ENCODE measurements around the gene TGFA. TPM values are rescaled to one million over a fixed set of nuclear protein-coding genes. Genes with fewer than 3 reads are reported as not detected.

The TGFA gene
- polyA plus RNA-seq, 1 donor (not counting 4 experiments of a cell fraction or from before 2014, with no cell fraction given) = 51.7 TPM

GRCh38 chr2:70527447-70528080 lies 26.1 kb downstream of the TGFA start:
- H3K9me3 ChIP-seq (ENCODE audit: control insufficient read depth, low read depth, low read length) = no peaks in the 10 kb centered on the region
- no peaks in the 10 kb centered on the region for H3K27me3 ChIP-seq (ENCODE audit: control insufficient read depth, extremely low read depth, insufficient read depth, low read length)
- peak overlapping the region; percentile 29 for H3K27ac ChIP-seq (ENCODE audit: control insufficient read depth, insufficient read depth, low read length)
- no peak overlapping the region for H2AFZ ChIP-seq (ENCODE audit: control insufficient read depth, low read length)
- H3K4me1 ChIP-seq (ENCODE audit: control insufficient read depth, extremely low read depth, insufficient read depth, low read length) = peaks cover 75% of the 10 kb centered on the region
- H3K4me3 ChIP-seq (ENCODE audit: control insufficient read depth in 2 of 3, extremely low read depth in 1 of 3, insufficient read depth in 2 of 3, low read depth in 1 of 3, low read length in 3 of 3) = no peak overlapping the region
- no peak for TF ChIP-seq CTCF (optimal IDR thresholded peaks at IDR 0.05 in 1 of 3, IDR thresholded peaks at IDR 0.05 in 1 of 3, conservative IDR thresholded peaks at IDR 0.05 in 1 of 3; ENCODE audit: extremely low read depth in 1 of 3, insufficient read depth in 2 of 3, low read length in 3 of 3)
- TF ChIP-seq EZH2 (IDR thresholded peaks at IDR 0.05; ENCODE audit: low read length) = no peak
- DNase-seq (ENCODE audit: low read depth, low spot score) (no peak), FAIRE-seq (no peak)
- dilution Hi-C loops (cut with MboI; ENCODE audit: extremely low pct_ligation_motif_present, low sequenced_read_pairs) = no loop called here
- no peak overlapping the region for H3K9ac ChIP-seq (ENCODE audit: control insufficient read depth, extremely low read depth, insufficient read depth, low read length)
- peaks cover 2 to 12% of the 10 kb centered on the region in 2 experiments for H3K36me3 ChIP-seq (ENCODE audit: control insufficient read depth in 2 of 2, extremely low read depth in 1 of 2, insufficient read depth in 2 of 2, low read length in 2 of 2)
- H3K4me2 ChIP-seq (ENCODE audit: control insufficient read depth, extremely low read depth, insufficient read depth, low read depth, low read length) = no peak overlapping the region
- H3K79me2 ChIP-seq (ENCODE audit: control insufficient read depth, insufficient read depth, low read length) = peaks cover 85% of the 10 kb centered on the region
- peaks cover 11% of the 10 kb centered on the region for H3K9me1 ChIP-seq (ENCODE audit: control insufficient read depth, extremely low read depth, insufficient read depth, low read length)
- peaks cover 12% of the 10 kb centered on the region for H4K20me1 ChIP-seq (ENCODE audit: control insufficient read depth, extremely low read depth, insufficient read depth, low read length)

GRCh38 chr2:70526126-70526525 lies 27.5 kb downstream of the TGFA start:
- dilution Hi-C loops (cut with MboI; ENCODE audit: extremely low pct_ligation_motif_present, low sequenced_read_pairs) = no loop called here
- Histone ChIP-seq H3K27ac (ENCODE audit: control insufficient read depth, insufficient read depth, low read length) (peak overlapping the region; percentile 100), H3K4me1 (ENCODE audit: control insufficient read depth, extremely low read depth, insufficient read depth, low read length) (peaks cover 71% of the 10 kb centered on the region)

More at GRCh38 chr2:70526126-70526525, 27.5 kb downstream of the TGFA start:
- peaks cover 2 to 6% of the 10 kb centered on the region in 2 experiments for H3K36me3 ChIP-seq (ENCODE audit: control insufficient read depth in 2 of 2, extremely low read depth in 1 of 2, insufficient read depth in 2 of 2, low read length in 2 of 2)
- H2AFZ ChIP-seq (ENCODE audit: control insufficient read depth, low read length) = no peak overlapping the region
- no peaks in the 10 kb centered on the region for H3K9me3 ChIP-seq (ENCODE audit: control insufficient read depth, low read depth, low read length)
- no peak for TF ChIP-seq EZH2 (IDR thresholded peaks at IDR 0.05; ENCODE audit: low read length)
- TF ChIP-seq CTCF (optimal IDR thresholded peaks at IDR 0.05 in 1 of 3, IDR thresholded peaks at IDR 0.05 in 1 of 3, conservative IDR thresholded peaks at IDR 0.05 in 1 of 3; ENCODE audit: extremely low read depth in 1 of 3, insufficient read depth in 2 of 3, low read length in 3 of 3) = no peak
- H4K20me1 ChIP-seq (ENCODE audit: control insufficient read depth, extremely low read depth, insufficient read depth, low read length) = peaks cover 12% of the 10 kb centered on the region
- FAIRE-seq (peak; percentile 55), DNase-seq (ENCODE audit: low read depth, low spot score) (no peak)
- H3K9me1 ChIP-seq (ENCODE audit: control insufficient read depth, extremely low read depth, insufficient read depth, low read length) = peaks cover 13% of the 10 kb centered on the region
- peaks cover 84% of the 10 kb centered on the region for H3K79me2 ChIP-seq (ENCODE audit: control insufficient read depth, insufficient read depth, low read length)
- no peak overlapping the region for H3K4me3 ChIP-seq (ENCODE audit: control insufficient read depth in 2 of 3, extremely low read depth in 1 of 3, insufficient read depth in 2 of 3, low read depth in 1 of 3, low read length in 3 of 3)
- peak overlapping the region; percentile 90 for H3K9ac ChIP-seq (ENCODE audit: control insufficient read depth, extremely low read depth, insufficient read depth, low read length)
- H3K4me2 ChIP-seq (ENCODE audit: control insufficient read depth, extremely low read depth, insufficient read depth, low read depth, low read length) = peak overlapping the region; percentile 95
- no peaks in the 10 kb centered on the region for H3K27me3 ChIP-seq (ENCODE audit: control insufficient read depth, extremely low read depth, insufficient read depth, low read length)
